Activated CD8-positive, alpha-beta memory T cell treated with anti-CD3 and anti-CD28 coated beads for 4 hours (primary cell): Measurements from ENCODE around the gene AK5.
"Not testable (repeated sequence)": the region's sequence is repeated elsewhere in the genome, so short reads cannot be mapped to it uniquely, and the experiment has no call there.

Experiments
- DNase-seq, 2 donors: peaks; one replicate each; pipeline ENCODE4 v3.0.0-alpha.2; 2020; ENCODE audit warnings: low read depth in 2 of 2

AK5 gene

GRCh38 chr1:77287535-77287934 is 5.7 kb downstream of the AK5 start:
- DNase-seq: no peak

DNA sequence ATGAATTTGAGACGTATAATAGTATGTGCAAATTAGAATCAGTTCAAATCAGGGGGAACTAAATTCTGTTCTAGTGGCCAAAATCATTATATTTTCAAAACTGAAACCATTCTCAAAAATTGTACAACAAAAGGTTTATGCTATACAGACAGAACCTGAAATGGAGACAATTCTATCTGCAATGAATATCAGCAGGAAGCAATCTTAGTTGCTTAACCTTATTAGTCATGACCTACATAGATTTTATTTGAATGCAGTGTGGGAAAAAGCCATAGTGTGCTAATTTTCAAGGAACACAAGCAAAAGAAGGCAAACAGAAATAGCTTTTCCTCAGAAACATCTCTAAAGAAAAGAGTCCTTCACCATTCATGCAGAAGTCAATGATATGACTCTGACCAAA is 6.5 kb downstream of the AK5 start:
- no peak for DNase-seq

- no peak for DNase-seq
These were observed 8.8 kb downstream of the AK5 start for GRCh38 chr1:77290576-77290975.

DNA sequence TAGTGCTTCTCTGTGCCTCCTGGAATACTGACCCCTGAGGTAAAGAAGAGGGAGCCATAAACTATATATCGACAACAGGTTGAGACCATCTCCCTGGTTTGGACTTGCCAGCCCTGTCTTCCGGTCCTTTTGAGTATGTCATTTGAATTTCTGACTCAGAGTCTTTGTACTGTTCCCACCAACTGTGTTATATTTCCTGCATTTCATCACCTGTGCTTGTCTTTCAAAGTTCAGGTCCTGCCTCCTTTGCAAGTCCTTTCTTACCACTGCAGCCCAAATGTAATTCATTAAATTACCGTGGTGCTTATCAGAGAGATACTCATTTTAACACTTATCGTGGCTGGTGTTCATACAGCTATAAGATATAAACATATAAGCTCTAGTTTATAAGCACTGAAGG is 10.7 kb downstream of the AK5 start:
- no peak for DNase-seq

GRCh38 chr1:77300566-77300965 is 18.7 kb downstream of the AK5 start:
- no peak for DNase-seq

- DNase-seq: no peak
These were observed 21.6 kb downstream of the AK5 start for GRCh38 chr1:77303387-77303786.

- DNase-seq: no peak
These were observed 27.2 kb downstream of the AK5 start for GRCh38 chr1:77308889-77309621.

GRCh38 chr1:77310924-77311323 is 29.1 kb downstream of the AK5 start:
- DNase-seq: no peak

GRCh38 chr1:77312364-77312763 is 30.5 kb downstream of the AK5 start:
- not testable (repeated sequence) for DNase-seq

DNA sequence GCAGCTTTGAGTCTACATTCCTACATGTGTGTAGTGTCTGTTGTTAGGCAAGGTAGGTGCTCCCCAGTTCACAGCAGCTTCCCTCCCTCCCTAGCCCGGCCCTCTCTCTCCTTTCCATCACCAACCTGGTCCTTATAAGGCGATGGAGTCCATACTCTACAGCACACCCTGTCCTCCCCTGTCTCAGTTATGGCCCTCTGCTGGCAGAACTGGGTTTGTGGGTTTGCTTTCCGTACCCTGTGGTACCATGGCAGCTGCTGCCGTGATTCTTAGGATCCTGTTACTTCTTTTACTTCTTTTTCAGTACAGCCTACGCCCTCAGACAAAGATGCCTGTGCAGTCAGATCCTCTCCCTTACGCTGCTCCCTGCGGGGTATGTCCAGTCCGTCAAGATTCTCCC is 31.7 kb downstream of the AK5 start:
- no peak for DNase-seq

DNA sequence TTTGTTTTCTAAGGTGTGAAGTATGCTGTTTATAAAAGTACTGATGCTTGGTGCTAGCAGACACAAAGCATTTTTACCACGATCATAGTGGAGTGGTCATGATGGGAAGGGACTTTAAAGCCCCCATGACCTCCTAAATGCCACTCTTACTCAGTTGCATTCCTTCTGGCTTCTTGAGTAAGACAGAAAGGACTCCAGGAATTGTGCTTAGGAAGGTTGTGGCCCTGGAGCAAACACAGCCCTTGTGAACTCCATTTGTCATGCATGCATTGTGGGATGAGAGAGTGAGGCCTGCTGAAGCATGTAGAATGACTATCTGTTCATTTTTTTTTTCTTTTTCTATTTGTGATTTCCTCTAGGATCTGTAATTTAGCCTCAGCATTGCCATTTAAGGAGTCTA is 34.2 kb downstream of the AK5 start:
- DNase-seq: no peak

DNA sequence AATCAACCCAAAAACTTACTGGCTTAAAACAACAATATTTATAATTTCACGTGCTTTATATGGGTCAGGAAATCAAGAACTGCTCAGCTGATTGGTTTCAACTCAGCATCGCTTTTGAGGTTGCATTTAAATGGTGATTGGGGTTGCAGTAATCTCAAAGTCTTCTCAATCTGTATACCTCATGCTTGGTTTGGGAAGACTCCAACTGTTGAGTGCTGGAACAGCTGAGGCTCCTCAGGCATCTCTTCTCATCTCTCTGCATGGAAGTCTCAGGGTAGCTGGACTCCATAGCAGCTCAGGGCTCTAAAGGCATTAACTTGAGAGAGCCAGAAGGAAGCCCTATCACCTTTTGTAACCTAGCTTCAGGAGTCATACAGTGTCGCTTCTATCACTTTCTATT is 35.1 kb downstream of the AK5 start:
- no peak for DNase-seq

DNA sequence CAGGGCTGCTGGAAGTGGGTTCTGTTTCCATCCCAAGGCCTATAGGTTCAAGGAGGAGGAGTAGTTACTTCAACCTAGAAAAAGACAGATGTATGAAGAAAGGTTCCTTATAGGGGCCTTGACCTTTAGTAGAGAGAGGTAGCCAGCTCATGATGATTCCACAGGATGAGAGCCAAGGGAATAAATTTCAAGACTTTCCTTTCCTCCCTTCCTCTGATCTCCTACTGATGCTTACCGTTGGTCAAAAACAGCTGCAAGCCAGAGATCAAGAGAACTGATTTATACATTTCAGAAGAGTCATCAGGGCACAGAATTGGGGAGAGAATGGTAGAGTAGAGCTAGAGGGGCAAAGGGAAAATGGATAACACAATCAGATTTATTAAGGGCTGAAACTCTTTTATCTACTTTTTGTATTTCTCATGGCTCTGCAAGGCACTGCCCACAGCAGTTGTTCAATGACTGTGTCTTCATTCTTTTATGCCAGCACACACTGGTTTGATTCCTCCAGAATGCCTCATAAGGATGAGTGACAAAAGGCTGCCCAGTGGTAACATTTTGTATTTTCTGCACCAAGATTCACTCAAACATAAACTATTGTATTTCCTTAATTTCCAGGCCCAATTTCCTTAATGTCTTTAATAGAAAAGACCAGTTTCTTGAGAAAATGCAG is 37.4 kb downstream of the AK5 start:
- no peak for DNase-seq

- no peak for DNase-seq
These were observed 40.5 kb downstream of the AK5 start for GRCh38 chr1:77322061-77322900.

- no peak for DNase-seq
These were observed 51.7 kb downstream of the AK5 start for GRCh38 chr1:77333501-77333900.

DNA sequence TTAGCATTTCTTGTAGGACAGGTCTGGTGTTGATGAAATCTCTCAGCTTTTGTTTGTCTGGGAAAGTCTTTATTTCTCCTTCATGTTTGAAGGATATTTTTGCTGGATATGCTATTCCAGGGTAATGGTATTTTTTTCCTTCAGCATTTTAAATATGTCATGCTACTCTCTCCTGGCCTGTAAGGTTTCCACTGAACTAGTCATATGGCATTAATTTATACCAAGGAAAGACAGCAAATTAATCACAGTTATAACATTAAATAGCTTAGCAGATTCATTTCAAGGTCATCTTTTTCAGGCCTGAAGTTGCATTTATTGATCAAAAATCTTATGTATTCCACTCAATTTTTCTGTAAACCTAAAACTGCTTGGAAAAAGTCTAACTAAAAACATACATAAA is 54.9 kb downstream of the AK5 start:
- DNase-seq: no peak

GRCh38 chr1:77339326-77339725 is 57.5 kb downstream of the AK5 start:
- DNase-seq: no peak

DNA sequence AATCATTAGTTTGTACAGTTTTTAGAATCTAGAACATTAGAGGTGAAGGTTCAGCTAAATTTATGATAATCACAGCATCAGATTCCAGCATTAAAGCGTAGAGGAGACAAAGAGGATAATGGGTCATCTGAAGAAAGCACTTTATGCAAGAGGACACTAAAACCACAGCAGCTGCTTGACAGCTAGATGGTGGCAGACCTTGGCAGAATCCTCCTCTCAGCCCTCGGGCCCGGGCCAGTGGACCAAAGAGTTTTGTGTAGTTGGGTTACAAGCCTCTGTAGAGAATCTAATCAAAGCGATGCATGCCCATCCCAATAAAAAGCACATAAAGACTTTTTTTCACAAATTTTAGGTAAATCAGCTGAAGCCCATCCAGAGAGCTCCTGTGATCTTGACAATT is 59.4 kb downstream of the AK5 start:
- DNase-seq: no peak

DNA sequence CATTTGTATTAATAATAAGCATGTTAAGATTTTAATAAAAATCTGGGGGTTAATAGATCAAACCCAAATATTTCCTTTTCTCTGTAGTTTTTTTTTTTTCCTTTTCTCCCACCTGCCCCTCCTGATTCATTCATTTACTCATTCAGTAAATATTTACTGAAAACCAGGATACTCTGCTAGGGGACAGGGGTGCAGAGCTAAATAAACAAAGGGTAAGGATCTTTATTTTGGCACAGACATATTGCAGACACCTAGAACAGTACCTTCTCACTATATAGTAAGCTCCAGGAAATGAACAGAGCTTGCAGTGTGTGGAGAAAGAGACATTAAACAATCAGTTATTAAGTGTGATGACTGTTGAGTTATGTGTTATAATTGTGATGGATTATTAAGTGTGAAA is 60.9 kb downstream of the AK5 start:
- no peak for DNase-seq

GRCh38 chr1:77347646-77348045 is 65.8 kb downstream of the AK5 start:
- no peak for DNase-seq

DNA sequence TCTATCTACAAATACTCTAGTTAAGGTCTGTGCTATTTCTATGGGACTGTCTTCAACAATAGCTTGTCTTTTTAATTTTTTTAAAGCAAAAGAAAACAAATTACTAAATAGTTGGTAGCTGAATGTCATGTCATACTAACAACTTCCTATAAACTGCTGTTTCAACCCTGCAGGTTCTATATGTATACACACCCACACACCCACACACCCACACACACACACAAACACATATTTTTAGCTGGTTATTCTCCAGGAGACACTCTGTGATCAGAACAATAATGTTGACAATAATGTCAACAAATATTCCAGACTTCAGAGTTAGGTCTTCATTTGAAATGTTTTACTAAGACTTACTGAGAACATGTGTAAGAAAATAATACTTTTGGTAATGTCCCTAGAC is 66.7 kb downstream of the AK5 start:
- no peak for DNase-seq

DNA sequence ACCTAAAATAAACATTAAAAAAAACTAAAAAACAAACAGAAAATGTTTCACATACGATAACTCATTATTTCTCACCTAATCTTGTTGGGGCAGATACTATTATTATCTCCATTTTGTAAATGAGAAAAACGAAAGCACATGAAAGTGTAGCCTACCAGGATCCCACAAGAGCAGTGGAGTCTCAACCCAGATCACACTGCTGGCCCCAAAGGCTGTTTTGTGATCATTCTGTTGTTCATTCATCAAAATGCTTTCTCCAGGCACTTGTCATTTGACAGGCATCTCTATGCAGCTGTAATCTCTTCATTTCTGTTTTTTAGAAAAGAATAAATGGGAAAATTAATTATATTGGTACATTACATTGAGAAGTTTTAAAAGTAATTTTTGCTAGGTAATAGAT is 67.5 kb downstream of the AK5 start:
- no peak for DNase-seq
